HepG2 (cell line): ENCODE results near the gene TCF25. TPM values are rescaled to one million over a fixed set of nuclear protein-coding genes. Genes with fewer than 3 reads are reported as not detected.

ENCODE experiments used
- ATAC-seq: fragments of 200-7000 bp; cut with Tn5 transposase; 3 replicates; pipeline ENCODE4 v1.9.1; 2020; ENCODE audit warnings: mild to moderate bottlenecking, moderate library complexity
- BruUV-seq: library from RNA; stranded (reverse); fragments of 400-500 nt; replicated peaks from 2 replicates; lab custom pipeline; 2021; lab: Mats Ljungman, UMichigan
- CTCF ChIA-PET: fragments of 300-600 bp; formaldehyde crosslinking; extraction: SDS; loops from one replicate; lab custom pipeline; 2021; ENCODE audit warnings: low total read pairs, inconsistent platforms, low intra/inter-chr PET ratio; lab: Yijun Ruan, JAX
- POLR2A ChIA-PET: fragments of 350-600 bp; sonication (Branson Sonifier 250); formaldehyde crosslinking; loops from one replicate; lab custom pipeline; 2020; ENCODE audit warnings: antibody characterized with exemption, inconsistent platforms; lab: Yijun Ruan, JAX
- DNase-seq: peaks from one replicate; pipeline ENCODE4 v3.0.0-alpha.2; 2015; ENCODE audit warnings: low spot score
- FAIRE-seq: peaks from 3 replicates; lab custom pipeline; 2011; peaks lifted over from hg19 to GRCh38; lab: Jason Lieb, UNC
- H2AFZ ChIP-seq: one replicate; pipeline ENCODE4 v1.6.1; 2011; ENCODE audit warnings: low read length, inconsistent platforms
- H3K27ac ChIP-seq: fragments of 300-600 bp; 3 replicates; pipeline ENCODE4 v1.8.0; 2011; ENCODE audit warnings: mixed run types, mild to moderate bottlenecking, mixed read lengths, low read length, inconsistent platforms; ENCODE audit not compliant: insufficient read depth; ENCODE audit errors: extremely low read length
- H3K27me3 ChIP-seq, 2 experiments: fragments of 200-600 bp in 1 of 2; 2 replicates in 1 of 2; 3 replicates in 1 of 2; pipeline versions ENCODE4 v1.6.0 to v1.8.0; 2011; ENCODE audit warnings: low read length in 2 of 2, mild to moderate bottlenecking in 2 of 2, moderate library complexity in 2 of 2, inconsistent platforms in 1 of 2; ENCODE audit not compliant: insufficient read depth in 2 of 2, control insufficient read depth in 1 of 2
- H3K36me3 ChIP-seq, 2 experiments: fragments of 200-600 bp in 1 of 2; replicated peaks in 1 of 2; 2 replicates in 1 of 2; 3 replicates in 1 of 2; pipeline versions ENCODE4 v1.5.1 to v1.8.0; 2011; ENCODE audit warnings: low read length in 2 of 2, inconsistent platforms in 1 of 2; ENCODE audit not compliant: insufficient read depth in 2 of 2, control insufficient read depth in 1 of 2
- H3K4me1 ChIP-seq: 2 replicates; pipeline ENCODE4 v1.5.1; 2012; ENCODE audit warnings: low read length, inconsistent platforms; ENCODE audit not compliant: insufficient read depth
- H3K4me2 ChIP-seq: 2 replicates; pipeline ENCODE4 v1.6.0; 2011; ENCODE audit warnings: low read depth, low read length, inconsistent platforms
- H3K4me3 ChIP-seq, 3 experiments: fragments of 200-600 bp in 1 of 3; sonication (generic), shearing (Covaris generic) in 1 of 3; replicated peaks in 1 of 3; 2 replicates each; pipeline ENCODE4 v1.5.1; 2011 to 2016; ENCODE audit warnings: low read length in 3 of 3, inconsistent platforms in 2 of 3, low read depth in 2 of 3, mild to moderate bottlenecking in 2 of 3, control low read depth in 1 of 3, mixed read lengths in 1 of 3; ENCODE audit not compliant: insufficient read depth in 1 of 3
- H3K79me2 ChIP-seq: one replicate; pipeline ENCODE4 v1.6.1; 2011; ENCODE audit warnings: low read length, inconsistent platforms; ENCODE audit not compliant: insufficient read depth
- H3K9ac ChIP-seq: 2 replicates; pipeline ENCODE4 v1.6.0; 2011; ENCODE audit warnings: mild to moderate bottlenecking, low read depth, low read length, inconsistent platforms; ENCODE audit not compliant: insufficient read depth
- H3K9me3 ChIP-seq: 2 replicates; pipeline ENCODE4 v1.5.1; 2012; ENCODE audit warnings: mild to moderate bottlenecking, low read length
- H4K20me1 ChIP-seq: 2 replicates; pipeline ENCODE4 v1.6.0; 2011; ENCODE audit warnings: inconsistent platforms, mild to moderate bottlenecking, low read length, moderate library complexity; ENCODE audit not compliant: insufficient read depth
- ARNTL ChIP-seq: sonication (generic); formaldehyde crosslinking; IDR thresholded peaks from 2 replicates; pipeline ENCODE4 v1.4.0; 2020; ENCODE audit warnings: mild to moderate bottlenecking, missing genetic modification reagents
- FOXC1 ChIP-seq: sonication (generic); formaldehyde crosslinking; IDR thresholded peaks from 2 replicates; pipeline ENCODE4 v1.8.0; 2022; ENCODE audit warnings: mild to moderate bottlenecking, missing genetic modification reagents, borderline replicate concordance
- GABPB1 ChIP-seq: IDR thresholded peaks from 2 replicates; pipeline ENCODE4 v1.6.1; 2016; ENCODE audit warnings: mild to moderate bottlenecking, missing genetic modification reagents, moderate library complexity, missing compliant biosample characterization
- KDM5A ChIP-seq: fragments of 200-600 bp; sonication (generic); IDR thresholded peaks from 2 replicates; pipeline ENCODE4 v1.7.0; 2018; ENCODE audit warnings: antibody characterized with exemption, mild to moderate bottlenecking, low read length, borderline replicate concordance
- MIER2 ChIP-seq: IDR thresholded peaks from 2 replicates; pipeline ENCODE4 v1.6.1; 2016; ENCODE audit warnings: missing biosample characterization, missing genetic modification reagents
- MTA1 ChIP-seq: sonication (generic); formaldehyde crosslinking; IDR thresholded peaks from 2 replicates; pipeline ENCODE4 v1.4.0; 2020; ENCODE audit warnings: missing genetic modification reagents, mild to moderate bottlenecking, borderline replicate concordance
- SALL2 ChIP-seq: sonication (generic); formaldehyde crosslinking; IDR thresholded peaks from 2 replicates; pipeline ENCODE4 v1.8.1; 2023; ENCODE audit warnings: mild to moderate bottlenecking, missing genetic modification reagents, inconsistent platforms
- SAP130 ChIP-seq: IDR thresholded peaks from 2 replicates; pipeline ENCODE4 v1.6.1; 2016; ENCODE audit warnings: low read depth
- SP140L ChIP-seq: sonication (generic); formaldehyde crosslinking; IDR thresholded peaks from 2 replicates; pipeline ENCODE4 v1.4.0; 2020; ENCODE audit warnings: missing genetic modification reagents, borderline replicate concordance
- TOPORS ChIP-seq: sonication (generic); formaldehyde crosslinking; IDR thresholded peaks from 2 replicates; pipeline ENCODE4 v1.8.0; 2023; ENCODE audit warnings: mild to moderate bottlenecking, missing genetic modification reagents
- ZC3H13 ChIP-seq: sonication (generic); formaldehyde crosslinking; IDR thresholded peaks from 2 replicates; pipeline ENCODE4 v1.8.1; 2023; ENCODE audit warnings: mild to moderate bottlenecking, missing genetic modification reagents, moderate library complexity
- ZMYM2 ChIP-seq: sonication (generic); formaldehyde crosslinking; IDR thresholded peaks from 2 replicates; pipeline ENCODE4 v1.8.0; 2022; ENCODE audit warnings: mild to moderate bottlenecking, missing genetic modification reagents
- ZNF136 ChIP-seq: sonication (generic); formaldehyde crosslinking; IDR thresholded peaks from 2 replicates; pipeline ENCODE4 v1.8.1; 2022; ENCODE audit warnings: low read depth, mild to moderate bottlenecking, moderate library complexity, missing genetic modification reagents
- ZNF230 ChIP-seq: sonication (generic); formaldehyde crosslinking; IDR thresholded peaks from 2 replicates; pipeline ENCODE4 v1.4.0; 2020; ENCODE audit warnings: mild to moderate bottlenecking, missing genetic modification reagents
- ZNF460 ChIP-seq: sonication (generic); formaldehyde crosslinking; IDR thresholded peaks from 2 replicates; pipeline ENCODE4 v1.5.1; 2020; ENCODE audit warnings: missing genetic modification reagents, mild to moderate bottlenecking, borderline replicate concordance
- ZNF543 ChIP-seq: sonication (generic); formaldehyde crosslinking; IDR thresholded peaks from 2 replicates; pipeline ENCODE4 v1.4.0; 2020; ENCODE audit warnings: mild to moderate bottlenecking, missing genetic modification reagents
- ZNF605 ChIP-seq: sonication (generic); formaldehyde crosslinking; IDR thresholded peaks from 2 replicates; pipeline ENCODE4 v1.8.0; 2022; ENCODE audit warnings: mild to moderate bottlenecking, missing genetic modification reagents
- ZNF724P ChIP-seq: sonication (generic); formaldehyde crosslinking; IDR thresholded peaks from 2 replicates; pipeline ENCODE4 v1.8.0; 2022; ENCODE audit warnings: missing genetic modification reagents, borderline replicate concordance
- ZNF782 ChIP-seq: sonication (generic); formaldehyde crosslinking; IDR thresholded peaks from 2 replicates; pipeline ENCODE4 v1.4.0; 2020; ENCODE audit warnings: missing genetic modification reagents, mild to moderate bottlenecking, borderline replicate concordance
- WGBS: methylation state at CpG from one replicate; pipeline ENCODE4 v1.1.6; 2017; ENCODE audit warnings: low lambda C conversion rate; 5-methylcytosine and 5-hydroxymethylcytosine counted together
- in situ Hi-C: cut with HindIII; loops from 2 replicates; pipeline ENCODE4 v1.10.0; 2017; ENCODE audit warnings: low pct_unique_long_range_greater_than_20kb; ENCODE audit not compliant: extremely low pct_ligation_motif_present
- intact Hi-C: fragments of 100-400 bp; cut with micrococcal nuclease; formaldehyde crosslinking; loops from one replicate; pipeline ENCODE4 v1.10.0; 2022; ENCODE audit not compliant: unreplicated experiment
- polyA plus RNA-seq, 8 experiments: library from polyadenylated mRNA; depleted of rRNA in 3 of 8; stranded (reverse) in 7 of 8; unstranded in 1 of 8; fragments of >200 nt; fragmentation: Illumina TruSeq in 4 of 8; extraction: Trizol in 4 of 8; gene quantifications; 2 replicates each; pipeline versions ENCODE4 v1.2.1 to v1.2.3, GENCODE V29; 2011 to 2016; ENCODE audit warnings: low read depth in 4 of 8, missing spikeins in 1 of 8, mixed read lengths in 1 of 8; ENCODE audit not compliant: insufficient read depth in 1 of 8
- total RNA-seq, 5 experiments: library from RNA; depleted of rRNA; stranded (reverse); fragments of >200 nt; fragmentation: Illumina TruSeq; extraction: Trizol; gene quantifications; 2 replicates each; pipeline ENCODE4 v1.2.3, GENCODE V29; 2016; ENCODE audit warnings: low read depth in 1 of 5
- TF ChIP-seq, protein P1 (sequence below): sonication (generic); formaldehyde crosslinking; IDR thresholded peaks from 2 replicates; pipeline ENCODE4 v1.5.0; 2020; ENCODE audit warnings: missing genetic modification reagents, mild to moderate bottlenecking, borderline replicate concordance
- TF ChIP-seq, protein P2 (sequence below): sonication (generic); formaldehyde crosslinking; IDR thresholded peaks from 2 replicates; pipeline ENCODE4 v1.8.1; 2023; ENCODE audit warnings: mild to moderate bottlenecking, missing genetic modification reagents

The TCF25 gene
- total and polyA plus RNA-seq, 2 of the 13 experiments (the other 11 are each of a cell fraction or from before 2014, with no cell fraction given) = 138 to 206 TPM

DNA sequence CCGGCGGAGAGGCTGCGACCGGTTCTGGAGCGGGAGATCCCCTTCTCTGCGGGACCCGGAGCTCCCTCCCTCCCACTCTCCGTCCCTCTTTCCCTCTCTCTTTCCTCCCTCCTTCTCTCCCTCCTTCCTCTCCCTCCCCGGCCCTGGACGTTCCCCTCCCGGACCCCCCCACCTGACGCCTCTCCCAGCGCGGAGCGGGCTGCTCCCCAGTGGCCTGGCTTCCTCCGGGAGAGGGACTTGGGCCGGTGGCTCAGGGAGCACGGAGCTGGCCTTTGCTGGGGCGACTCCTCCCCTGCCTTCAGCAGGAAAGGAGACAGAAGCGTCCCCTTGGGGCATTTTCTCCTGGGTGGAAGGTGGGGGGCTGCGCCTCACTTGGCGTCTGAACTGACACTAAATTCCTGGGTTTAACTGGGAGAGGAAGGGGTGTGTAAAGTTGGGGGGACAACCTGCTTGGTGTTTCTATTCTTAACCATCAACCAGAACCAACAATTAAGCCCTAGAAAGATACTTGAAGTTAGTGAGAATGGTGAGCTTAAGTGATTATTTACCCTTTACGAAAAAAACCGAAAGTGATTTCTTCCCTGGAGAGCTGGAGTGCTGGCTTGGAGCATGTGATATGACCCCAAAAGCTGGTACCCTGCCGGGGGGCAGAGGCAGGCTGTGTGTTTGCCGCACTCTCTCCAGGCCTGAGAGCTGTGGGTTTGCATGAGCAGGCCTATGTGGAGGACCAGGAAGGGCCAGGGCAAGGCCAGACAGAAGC lies 44.3 kb upstream of the TCF25 start:
- Histone ChIP-seq H3K4me1 (peaks cover 69% of the 10 kb centered on the region), H3K79me2 (peaks cover 30% of the 10 kb centered on the region), H3K4me3 (peak overlapping the region; percentile 82 to 97 (median 94)), H3K27ac (peak overlapping the region; percentile 73), H4K20me1 (0 out of 2 replicates have a peak, but pooled peaks cover 7% of the 10 kb centered on the region), H3K36me3 (peaks cover 3 to 4% of the 10 kb centered on the region in 2 experiments; a peak in 2 of 5 replicates), H3K27me3 (no peaks in the 10 kb centered on the region; a peak in 1 of 5 replicates), H3K9me3 (no peaks in the 10 kb centered on the region), H3K4me2 (peak overlapping the region; percentile 99), H2AFZ (no peak overlapping the region), H3K9ac (peak overlapping the region; percentile 87)
- peak; percentile 26 for ATAC-seq
- CTCF ChIA-PET = no interaction called here
- POLR2A ChIA-PET = interaction anchor here (0.6 to 2.8 kb wide), 11 partner anchors 7 to 134 kb away, joined by 3 to 34 read pairs (median 6); partner anchors contain the start of genes FANCA, MC1R, TCF25 and TUBB3
- no peak for DNase-seq
- FAIRE-seq = no peak
- intact Hi-C loops (loop anchor here (10.0 kb wide), 1 partner anchor 124 kb away; the partner anchor contains the start of gene SPATA2L), in situ Hi-C loops (no loop called here)
- 2% methylated on average over 23 of the region's 26 CpGs for WGBS
- TSS peak; percentile 64 for BruUV-seq
- TF ChIP-seq ZC3H13 (peak; percentile 83), KDM5A (0 out of 2 replicates have a peak, but pooled peaks have one; percentile 9), MTA1 (CRISPR knock-in tag) (peak; percentile 42; the same call in 1 of the 2 replicates), TOPORS (peak; percentile 49; the same call in 1 of the 2 replicates), MIER2 (0 out of 2 replicates have a peak, but pooled peaks have one; percentile 6), GABPB1 (CRISPR knock-in tag) (peak; percentile 36; the same call in 1 of the 2 replicates), SAP130 (peak; percentile 48; the same call in 1 of the 2 replicates), ZNF230 (peak; percentile 54; the same call in 1 of the 2 replicates), ZNF724P (CRISPR knock-in tag) (no peak), ZNF543 (CRISPR knock-in tag) (peak; percentile 29; the same call in 1 of the 2 replicates), ZNF136 (CRISPR knock-in tag) (no peak), ZNF605 (CRISPR knock-in tag) (peak; percentile 64; the same call in 1 of the 2 replicates), SALL2 (CRISPR knock-in tag) (no peak), FOXC1 (CRISPR knock-in tag) (0 out of 2 replicates have a peak, but pooled peaks have one; percentile 70), ARNTL (CRISPR knock-in tag) (no peak), ZNF782 (CRISPR knock-in tag) (0 out of 2 replicates have a peak, but pooled peaks have one; percentile 54), ZNF460 (no peak), SP140L (0 out of 2 replicates have a peak, but pooled peaks have one; percentile 26), ZMYM2 (no peak)
- TF ChIP-seq, protein P1, sequence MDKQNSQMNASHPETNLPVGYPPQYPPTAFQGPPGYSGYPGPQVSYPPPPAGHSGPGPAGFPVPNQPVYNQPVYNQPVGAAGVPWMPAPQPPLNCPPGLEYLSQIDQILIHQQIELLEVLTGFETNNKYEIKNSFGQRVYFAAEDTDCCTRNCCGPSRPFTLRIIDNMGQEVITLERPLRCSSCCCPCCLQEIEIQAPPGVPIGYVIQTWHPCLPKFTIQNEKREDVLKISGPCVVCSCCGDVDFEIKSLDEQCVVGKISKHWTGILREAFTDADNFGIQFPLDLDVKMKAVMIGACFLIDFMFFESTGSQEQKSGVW = no peak
- TF ChIP-seq, protein P2, sequence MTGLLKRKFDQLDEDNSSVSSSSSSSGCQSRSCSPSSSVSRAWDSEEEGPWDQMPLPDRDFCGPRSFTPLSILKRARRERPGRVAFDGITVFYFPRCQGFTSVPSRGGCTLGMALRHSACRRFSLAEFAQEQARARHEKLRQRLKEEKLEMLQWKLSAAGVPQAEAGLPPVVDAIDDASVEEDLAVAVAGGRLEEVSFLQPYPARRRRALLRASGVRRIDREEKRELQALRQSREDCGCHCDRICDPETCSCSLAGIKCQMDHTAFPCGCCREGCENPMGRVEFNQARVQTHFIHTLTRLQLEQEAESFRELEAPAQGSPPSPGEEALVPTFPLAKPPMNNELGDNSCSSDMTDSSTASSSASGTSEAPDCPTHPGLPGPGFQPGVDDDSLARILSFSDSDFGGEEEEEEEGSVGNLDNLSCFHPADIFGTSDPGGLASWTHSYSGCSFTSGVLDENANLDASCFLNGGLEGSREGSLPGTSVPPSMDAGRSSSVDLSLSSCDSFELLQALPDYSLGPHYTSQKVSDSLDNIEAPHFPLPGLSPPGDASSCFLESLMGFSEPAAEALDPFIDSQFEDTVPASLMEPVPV = peak; percentile 81; the same call in 1 of the 2 replicates
